Body of pancreas (tissue), 4 donors: ENCODE measurements around the gene SIX5.
A peak's percentile ranks its signal among the peaks of the same experiment; 100 is the strongest.

ENCODE experiments used
- CTCF ChIP-seq, 7 experiments: fragments of 450-650 bp in 4 of 7; fragments of 200-600 bp in 3 of 7; sonication (generic) in 3 of 7; IDR thresholded peaks; one replicate each; pipeline ENCODE4 v1.5.1; 2016 to 2019; ENCODE audit warnings: antibody characterized with exemption in 7 of 7
- POLR2A ChIP-seq, 3 donors: fragments of 450-650 bp; IDR thresholded peaks; one replicate each; pipeline ENCODE4 v1.6.1; 2016; ENCODE audit warnings: antibody characterized with exemption in 3 of 3, mild to moderate bottlenecking in 2 of 3

DNA sequence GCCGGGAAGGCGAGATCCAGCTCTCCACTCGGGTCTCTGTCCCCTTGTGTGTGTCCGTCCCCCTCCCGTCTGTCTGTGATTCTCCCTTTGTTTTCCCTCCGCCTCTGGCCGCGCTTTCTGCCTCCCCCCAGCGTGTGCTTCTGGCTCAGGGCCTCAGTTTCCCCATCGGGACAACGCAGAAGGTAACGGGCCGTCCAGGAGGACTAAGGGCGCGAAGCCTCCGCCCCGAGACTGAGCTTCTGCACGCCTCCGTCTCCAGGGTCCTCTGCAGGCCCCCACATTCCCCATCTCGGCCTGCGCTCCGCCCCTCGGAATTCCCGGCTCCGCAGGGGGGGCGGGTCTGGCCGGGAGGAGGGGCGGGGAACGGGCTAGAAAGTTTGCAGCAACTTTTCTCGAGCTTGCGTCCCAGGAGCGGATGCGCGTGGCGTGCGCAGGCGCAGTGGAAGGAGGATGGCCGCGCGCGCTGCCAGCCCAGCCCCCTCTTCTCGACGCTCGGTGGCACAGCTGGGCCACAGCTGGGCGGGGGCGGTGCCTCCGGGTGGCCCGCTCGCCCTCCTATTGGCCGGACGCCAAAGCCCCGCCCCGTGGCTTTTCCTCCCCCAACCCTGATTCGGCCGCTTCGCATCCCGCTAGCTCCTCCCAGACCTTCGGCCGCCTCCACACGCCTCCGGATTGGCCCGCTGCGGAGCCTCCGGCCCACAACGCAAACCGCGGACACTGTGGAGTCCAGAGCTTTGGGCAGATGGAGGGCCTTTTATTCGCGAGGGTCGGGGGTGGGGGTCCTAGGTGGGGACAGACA is at the start of gene SIX5:
- TF ChIP-seq POLR2A (IDR thresholded peaks at IDR 0.05) (peak; percentile 75 to 94 (median 92)), CTCF (IDR thresholded peaks at IDR 0.05) (no peak)
